OCI-LY7 (cell line): ENCODE results near the gene VCL.

ENCODE experiments used
- CTCF ChIP-seq: fragments of 200-600 bp; sonication (generic); conservative IDR thresholded peaks from 2 replicates; pipeline ENCODE4 v1.5.1; 2014; ENCODE audit warnings: mild to moderate bottlenecking, antibody characterized with exemption, low read length, moderate library complexity, mixed read lengths
- EZH2phosphoT487 ChIP-seq: fragments of 200-600 bp; sonication (generic); IDR thresholded peaks from 2 replicates; pipeline ENCODE4 v1.6.1; 2018; ENCODE audit warnings: low read depth, borderline replicate concordance, mild to moderate bottlenecking, mixed run types, antibody characterized with exemption, low read length, moderate library complexity, mixed read lengths

- TF ChIP-seq CTCF: no peak
- TF ChIP-seq EZH2phosphoT487: no peak
Measured at GRCh38 chr10:73969224-73969841, 28.6 kb upstream of the VCL start.
